Trophoblast cell (in vitro differentiated cells and primary cell): ENCODE measurements around the gene PIK3R5.

Experiments
- DNase-seq, 2 donors: peaks; one replicate each; pipeline ENCODE4 v3.0.0-alpha.2; 2016
- H2AFZ ChIP-seq: 2 replicates; pipeline ENCODE4 v1.6.1; 2013; ENCODE audit warnings: low read length, moderate library complexity, mild to moderate bottlenecking; ENCODE audit not compliant: insufficient read depth, poor library complexity
- H2AK5ac ChIP-seq: 2 replicates; pipeline ENCODE4 v1.6.1; 2013; ENCODE audit warnings: mild to moderate bottlenecking, low read length
- H2BK120ac ChIP-seq: 2 replicates; pipeline ENCODE4 v1.6.1; 2013; ENCODE audit warnings: low read length, mild to moderate bottlenecking, moderate library complexity; ENCODE audit not compliant: insufficient read depth, poor library complexity
- H2BK12ac ChIP-seq: 2 replicates; pipeline ENCODE4 v1.6.1; 2013; ENCODE audit warnings: mild to moderate bottlenecking, low read length, moderate library complexity
- H2BK5ac ChIP-seq: 2 replicates; pipeline ENCODE4 v1.6.1; 2013; ENCODE audit warnings: low read length, low read depth, moderate library complexity, mild to moderate bottlenecking; ENCODE audit not compliant: poor library complexity
- H3K14ac ChIP-seq: 2 replicates; pipeline ENCODE4 v1.6.1; 2013; ENCODE audit warnings: mild to moderate bottlenecking, low read length
- H3K18ac ChIP-seq: 2 replicates; pipeline ENCODE4 v1.6.1; 2013; ENCODE audit warnings: mild to moderate bottlenecking, low read length
- H3K23ac ChIP-seq: 2 replicates; pipeline ENCODE4 v1.6.1; 2013; ENCODE audit warnings: low read length
- H3K27ac ChIP-seq: 2 replicates; pipeline ENCODE4 v1.5.1; 2013; ENCODE audit warnings: low read depth, mild to moderate bottlenecking, inconsistent platforms, low read length, moderate library complexity
- H3K27me3 ChIP-seq: 2 replicates; pipeline ENCODE4 v1.6.1; 2013; ENCODE audit warnings: inconsistent platforms, mild to moderate bottlenecking, low read length, moderate library complexity; ENCODE audit not compliant: insufficient read depth
- H3K36me3 ChIP-seq, 2 experiments: 1 replicate in 1 of 2; 2 replicates in 1 of 2; pipeline ENCODE4 v1.6.1; 2013; ENCODE audit warnings: low read length in 2 of 2, mild to moderate bottlenecking in 2 of 2, moderate library complexity in 1 of 2; ENCODE audit not compliant: insufficient read depth in 2 of 2, control insufficient read depth in 1 of 2
- H3K4ac ChIP-seq: 2 replicates; pipeline ENCODE4 v1.6.1; 2013; ENCODE audit warnings: low read depth, mild to moderate bottlenecking, low read length, moderate library complexity
- H3K4me1 ChIP-seq, 2 experiments: 1 replicate in 1 of 2; 2 replicates in 1 of 2; pipeline ENCODE4 v1.6.1; 2013; ENCODE audit warnings: low read length in 2 of 2, mild to moderate bottlenecking in 2 of 2, moderate library complexity in 1 of 2; ENCODE audit not compliant: insufficient read depth in 2 of 2, control insufficient read depth in 1 of 2
- H3K4me2 ChIP-seq: 2 replicates; pipeline ENCODE4 v1.6.1; 2013; ENCODE audit warnings: inconsistent platforms, mild to moderate bottlenecking, low read length, moderate library complexity
- H3K4me3 ChIP-seq: 2 replicates; pipeline ENCODE4 v1.5.1; 2013; ENCODE audit warnings: mild to moderate bottlenecking, low read depth, low read length, inconsistent platforms
- H3K79me1 ChIP-seq: one replicate; pipeline ENCODE4 v1.6.1; 2013; ENCODE audit warnings: low read length
- H3K79me2 ChIP-seq: 2 replicates; pipeline ENCODE4 v1.6.1; 2013; ENCODE audit warnings: low read length, mild to moderate bottlenecking; ENCODE audit not compliant: control insufficient read depth, insufficient read depth, poor library complexity
- H3K9ac ChIP-seq: 2 replicates; pipeline ENCODE4 v1.6.1; 2013; ENCODE audit warnings: mild to moderate bottlenecking, low read length
- H3K9me3 ChIP-seq: 2 replicates; pipeline ENCODE4 v1.6.1; 2013; ENCODE audit warnings: low read depth, mild to moderate bottlenecking, control low read depth, inconsistent platforms, low read length; ENCODE audit not compliant: insufficient read depth
- H4K12ac ChIP-seq: 2 replicates; pipeline ENCODE4 v1.6.1; 2013; ENCODE audit warnings: low read depth, mild to moderate bottlenecking, low read length, moderate library complexity
- H4K8ac ChIP-seq: 2 replicates; pipeline ENCODE4 v1.6.1; 2013; ENCODE audit warnings: low read depth, mild to moderate bottlenecking, low read length, moderate library complexity
- H4K91ac ChIP-seq: one replicate; pipeline ENCODE4 v1.6.1; 2013; ENCODE audit warnings: low read depth, mild to moderate bottlenecking, low read length, moderate library complexity
- WGBS: extraction: QIAGEN DNeasy Blood & Tissue Kit; methylation state at CpG from one replicate; pipeline ENCODE4 v1.1.7; 2013; ENCODE audit warnings: missing lambda C conversion rate; ENCODE audit not compliant: insufficient read length, insufficient coverage; ENCODE audit errors: extremely low coverage; 5-methylcytosine and 5-hydroxymethylcytosine counted together

Gene PIK3R5

DNA sequence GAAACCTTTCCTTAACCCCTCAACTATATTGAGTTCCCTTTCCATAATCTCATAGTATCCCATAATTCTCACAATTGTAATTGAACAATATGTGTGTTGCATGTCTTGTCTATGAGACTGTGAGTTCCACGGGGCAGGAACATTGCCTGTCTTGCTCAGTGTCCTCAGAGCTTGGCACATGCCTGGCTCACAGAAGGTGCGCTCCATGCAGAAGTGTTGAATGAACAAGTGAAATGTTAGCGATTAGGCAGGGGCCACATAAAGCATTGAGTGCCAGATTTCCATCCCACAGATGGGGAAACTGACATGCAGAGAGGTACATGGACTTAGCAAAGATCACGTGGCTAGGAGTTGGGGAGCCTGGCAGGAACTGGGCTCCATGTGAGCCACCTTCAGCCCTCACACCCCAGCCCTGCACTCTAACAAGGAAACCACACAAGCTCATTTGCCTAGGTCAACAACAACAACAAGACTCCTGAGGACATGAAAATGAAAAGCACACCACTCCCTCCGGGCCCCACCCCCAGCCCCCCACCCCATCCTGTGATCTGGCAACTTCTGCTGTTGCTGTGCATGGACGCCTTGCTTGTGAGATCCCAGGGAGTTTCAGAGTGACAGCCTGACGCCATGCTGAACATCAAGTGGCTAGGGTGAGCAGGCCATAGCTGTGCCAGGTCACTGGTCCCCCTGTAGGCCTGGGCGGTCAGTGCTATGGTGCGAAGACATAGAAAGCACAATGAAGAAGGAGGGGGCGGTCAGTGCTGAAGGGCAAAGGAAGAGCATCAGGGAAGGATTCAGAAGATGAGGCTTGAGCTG is 5.0 kb downstream of the PIK3R5 start:
- H3K14ac ChIP-seq = no peak overlapping the region
- no peaks in the 10 kb centered on the region for H3K79me2 ChIP-seq
- H3K4ac ChIP-seq = no peak overlapping the region
- H3K27me3 ChIP-seq = peaks cover 11% of the 10 kb centered on the region
- no peak overlapping the region for H2AK5ac ChIP-seq
- no peak for DNase-seq
- no peak overlapping the region for H4K12ac ChIP-seq
- H3K23ac ChIP-seq = no peak overlapping the region
- H3K4me1 ChIP-seq = peaks cover 3% of the 10 kb centered on the region in 2 experiments
- H4K91ac ChIP-seq = no peak overlapping the region
- no peak overlapping the region for H3K9ac ChIP-seq
- H3K9me3 ChIP-seq = peaks cover 8% of the 10 kb centered on the region
- WGBS = no CpG with 5 or more reads among the region's 10 CpGs
- H3K36me3 ChIP-seq = no peaks in the 10 kb centered on the region
- no peaks in the 10 kb centered on the region for H3K79me1 ChIP-seq
- no peak overlapping the region for H4K8ac ChIP-seq
- H3K18ac ChIP-seq = no peak overlapping the region
- no peak overlapping the region for H2BK120ac ChIP-seq
- H3K27ac ChIP-seq = no peak overlapping the region
- H2BK5ac ChIP-seq = no peak overlapping the region
- H2BK12ac ChIP-seq = no peak overlapping the region
- no peak overlapping the region for H3K4me2 ChIP-seq
- H3K4me3 ChIP-seq = no peak overlapping the region
- H2AFZ ChIP-seq = no peak overlapping the region

DNA sequence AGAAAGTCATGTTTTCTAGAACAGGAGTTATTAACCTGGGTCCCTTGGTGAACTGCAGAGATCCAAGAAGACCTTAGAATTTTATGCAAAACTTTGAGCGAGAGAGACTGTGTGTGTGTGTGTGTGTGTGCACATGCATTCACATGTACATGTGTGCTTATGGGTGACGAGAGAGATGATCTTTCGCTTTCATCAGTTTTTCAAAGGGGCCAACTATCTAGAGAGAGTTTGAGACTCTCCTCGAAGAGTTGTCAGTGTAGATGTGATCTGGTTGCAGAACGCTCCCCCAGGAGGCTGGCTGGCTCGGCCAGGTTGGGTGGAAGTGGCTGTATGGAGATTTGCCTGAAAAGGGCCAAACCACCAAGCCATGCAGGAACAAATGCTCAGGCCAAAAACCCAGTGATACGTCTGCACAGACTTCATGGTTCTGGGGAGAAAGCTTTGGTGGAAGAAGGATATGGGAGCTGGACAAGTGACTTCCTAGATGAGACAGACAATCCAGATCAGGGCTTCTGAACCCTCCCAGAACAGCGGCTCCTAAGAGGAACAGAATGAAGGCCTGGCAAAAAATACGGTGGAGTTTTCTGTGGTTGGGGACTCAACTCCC is 6.1 kb downstream of the PIK3R5 start:
- H3K27ac ChIP-seq = no peak overlapping the region
- no peaks in the 10 kb centered on the region for H3K4me1 ChIP-seq
- H2BK120ac ChIP-seq = no peak overlapping the region
- H3K9ac ChIP-seq = no peak overlapping the region
- H3K9me3 ChIP-seq = peaks cover 3% of the 10 kb centered on the region
- H4K8ac ChIP-seq = no peak overlapping the region
- no peak overlapping the region for H4K91ac ChIP-seq
- H4K12ac ChIP-seq = no peak overlapping the region
- no peak overlapping the region for H2AFZ ChIP-seq
- no peak overlapping the region for H3K4ac ChIP-seq
- no peak overlapping the region for H3K18ac ChIP-seq
- H3K4me3 ChIP-seq = no peak overlapping the region
- H3K79me2 ChIP-seq = no peaks in the 10 kb centered on the region
- no peak overlapping the region for H3K14ac ChIP-seq
- no peak overlapping the region for H3K23ac ChIP-seq
- no peak overlapping the region for H3K4me2 ChIP-seq
- peaks cover 4% of the 10 kb centered on the region for H3K27me3 ChIP-seq
- H2BK5ac ChIP-seq = no peak overlapping the region
- no peaks in the 10 kb centered on the region for H3K79me1 ChIP-seq
- no peak overlapping the region for H2BK12ac ChIP-seq
- no peak for DNase-seq
- H3K36me3 ChIP-seq = no peaks in the 10 kb centered on the region
- H2AK5ac ChIP-seq = no peak overlapping the region
- no CpG with 5 or more reads among the region's 9 CpGs for WGBS

DNA sequence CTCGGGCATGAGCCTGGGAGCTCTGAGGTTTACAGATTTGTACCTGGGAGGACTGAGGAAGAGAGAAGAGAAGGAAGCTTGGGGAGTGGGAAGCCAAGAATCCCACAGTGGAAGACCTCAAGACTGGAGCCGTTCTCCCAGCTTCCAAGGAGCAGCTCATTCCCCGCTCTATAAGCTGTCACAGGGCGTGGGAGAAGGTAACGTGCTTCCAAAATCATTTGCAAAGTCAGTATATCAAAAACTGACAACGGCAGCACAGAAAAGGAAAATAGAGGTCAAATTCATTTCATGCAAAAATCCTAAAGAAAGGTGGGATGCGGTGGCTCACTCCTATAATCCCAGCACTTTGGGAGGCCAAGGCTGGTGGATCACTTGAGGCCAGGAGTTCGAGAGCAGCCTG is 7.8 kb downstream of the PIK3R5 start:
- Histone ChIP-seq H2BK5ac (no peak overlapping the region), H3K27ac (no peak overlapping the region), H3K79me2 (no peaks in the 10 kb centered on the region), H3K79me1 (no peaks in the 10 kb centered on the region), H3K14ac (no peak overlapping the region), H2BK12ac (no peak overlapping the region), H3K4me2 (no peak overlapping the region), H3K36me3 (no peaks in the 10 kb centered on the region), H3K27me3 (peaks cover 2% of the 10 kb centered on the region), H3K23ac (no peak overlapping the region), H3K4me1 (no peaks in the 10 kb centered on the region), H2BK120ac (no peak overlapping the region), H4K12ac (no peak overlapping the region), H4K8ac (no peak overlapping the region), H2AK5ac (no peak overlapping the region), H3K4me3 (no peak overlapping the region), H2AFZ (no peak overlapping the region), H3K9me3 (no peaks in the 10 kb centered on the region), H3K9ac (no peak overlapping the region), H3K4ac (no peak overlapping the region), H3K18ac (no peak overlapping the region), H4K91ac (no peak overlapping the region)
- no CpG with 5 or more reads among the region's 8 CpGs for WGBS
- no peak for DNase-seq

DNA sequence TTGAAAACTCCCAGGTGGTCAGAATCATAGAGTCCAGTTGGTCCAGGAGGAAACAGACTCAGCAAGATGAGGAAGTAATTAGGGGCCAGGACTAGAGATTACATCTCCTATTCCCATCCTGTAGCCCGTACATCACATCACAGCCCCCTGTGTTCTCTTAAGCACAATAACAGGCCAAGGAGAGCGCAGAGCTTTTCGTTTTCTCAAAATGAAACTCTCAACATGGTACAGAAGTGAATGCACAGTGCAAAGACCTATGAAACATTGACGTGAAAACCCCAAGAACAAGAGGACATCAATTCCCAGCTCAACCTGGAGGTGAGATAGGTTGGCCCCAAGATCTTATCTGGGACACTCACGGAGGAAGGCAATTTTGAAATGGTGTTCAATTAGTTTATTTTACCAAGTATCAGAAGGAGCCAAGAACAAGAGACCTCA is 9.0 kb downstream of the PIK3R5 start:
- Histone ChIP-seq H3K27me3 (peaks cover 2% of the 10 kb centered on the region), H3K79me1 (no peaks in the 10 kb centered on the region), H3K4ac (no peak overlapping the region), H4K91ac (no peak overlapping the region), H3K27ac (no peak overlapping the region), H3K14ac (no peak overlapping the region), H2BK5ac (no peak overlapping the region), H3K23ac (no peak overlapping the region), H3K79me2 (no peaks in the 10 kb centered on the region), H4K12ac (no peak overlapping the region), H2BK12ac (no peak overlapping the region), H3K4me1 (no peaks in the 10 kb centered on the region), H3K4me2 (no peak overlapping the region), H3K9me3 (peaks cover 2% of the 10 kb centered on the region), H2BK120ac (no peak overlapping the region), H3K36me3 (no peaks in the 10 kb centered on the region), H4K8ac (no peak overlapping the region), H3K18ac (no peak overlapping the region), H2AFZ (no peak overlapping the region), H3K4me3 (no peak overlapping the region), H3K9ac (no peak overlapping the region), H2AK5ac (no peak overlapping the region)
- DNase-seq = no peak
- no CpG with 5 or more reads among the region's 5 CpGs for WGBS
